GM12878 (cell line): ENCODE data around the gene PHC2. TPM values are rescaled to one million over a fixed set of nuclear protein-coding genes. Genes with fewer than 3 reads are reported as not detected.

Source experiments
- ATAC-seq: fragments of 200-7000 bp; cut with Tn5 transposase; 3 replicates; pipeline ENCODE4 v1.9.1; 2020; ENCODE audit warnings: mild to moderate bottlenecking, moderate library complexity
- BruUV-seq: library from RNA; stranded (reverse); fragments of 400-500 nt; replicated peaks from 2 replicates; lab custom pipeline; 2021; lab: Mats Ljungman, UMichigan
- CTCF ChIA-PET: fragments of 300-600 bp; sonication (Branson Sonifier 250); formaldehyde crosslinking; extraction: SDS; loops from one replicate; lab custom pipeline; 2021; ENCODE audit warnings: inconsistent platforms; lab: Yijun Ruan, JAX
- POLR2A ChIA-PET: fragments of 350-600 bp; formaldehyde crosslinking; extraction: SDS; loops from one replicate; lab custom pipeline; 2021; ENCODE audit warnings: inconsistent platforms; lab: Charles Lee
- RAD21 ChIA-PET: fragments of 300-600 bp; sonication (Branson Sonifier 250); formaldehyde crosslinking; loops from one replicate; lab custom pipeline; 2023; ENCODE audit warnings: antibody characterized with exemption; ENCODE audit not compliant: unreplicated experiment; lab: Charles Lee
- SMC1A ChIA-PET: fragments of 300-600 bp; sonication (Branson Sonifier 250); formaldehyde crosslinking; loops from one replicate; lab custom pipeline; 2023; ENCODE audit not compliant: unreplicated experiment, uncharacterized antibody; lab: Charles Lee
- DNase-seq: peaks from one replicate; pipeline ENCODE4 v3.0.0-alpha.2; 2011; ENCODE audit warnings: low read depth, low spot score
- FAIRE-seq: peaks from 3 replicates; lab custom pipeline; 2011; peaks lifted over from hg19 to GRCh38; lab: Jason Lieb, UNC
- H2AFZ ChIP-seq: 2 replicates; pipeline ENCODE4 v1.6.0; 2011; ENCODE audit warnings: low read depth, low read length, control low read depth; ENCODE audit not compliant: control insufficient read depth
- H3K27ac ChIP-seq: 2 replicates; pipeline ENCODE4 v1.5.1; 2011; ENCODE audit warnings: control low read depth; ENCODE audit not compliant: control insufficient read depth, insufficient read depth
- H3K27me3 ChIP-seq, 2 experiments: replicated peaks in 1 of 2; 2 replicates each; pipeline versions ENCODE4 v1.6.0 to v1.6.1; 2011; ENCODE audit warnings: low read length in 1 of 2; ENCODE audit not compliant: control insufficient read depth in 2 of 2, insufficient read depth in 2 of 2
- H3K36me3 ChIP-seq, 2 experiments: 2 replicates each; pipeline ENCODE4 v1.5.1; 2011; ENCODE audit warnings: low read length in 1 of 2; ENCODE audit not compliant: control insufficient read depth in 2 of 2, insufficient read depth in 2 of 2
- H3K4me1 ChIP-seq: 2 replicates; pipeline ENCODE4 v1.6.1; 2011; ENCODE audit warnings: mild to moderate bottlenecking, low read length, moderate library complexity, mixed read lengths; ENCODE audit not compliant: control insufficient read depth, insufficient read depth
- H3K4me2 ChIP-seq: 2 replicates; pipeline ENCODE4 v1.6.0; 2011; ENCODE audit warnings: control low read depth; ENCODE audit not compliant: control insufficient read depth, insufficient read depth
- H3K4me3 ChIP-seq: fragments of 200-600 bp; sonication (generic); 2 replicates; pipeline ENCODE4 v1.5.1; 2016
- H3K79me2 ChIP-seq: 2 replicates; pipeline ENCODE4 v1.6.0; 2011; ENCODE audit warnings: low read length; ENCODE audit not compliant: control insufficient read depth, insufficient read depth
- H3K9ac ChIP-seq: 2 replicates; pipeline ENCODE4 v1.8.0; 2011; ENCODE audit warnings: low read length, control low read depth, mixed read lengths; ENCODE audit not compliant: control insufficient read depth, insufficient read depth
- H3K9me3 ChIP-seq: replicated peaks from 3 replicates; pipeline ENCODE4 v1.5.1; 2011; ENCODE audit warnings: mild to moderate bottlenecking, low read length; ENCODE audit not compliant: control insufficient read depth, insufficient read depth
- H4K20me1 ChIP-seq: 2 replicates; pipeline ENCODE4 v1.6.0; 2011; ENCODE audit not compliant: control insufficient read depth, insufficient read depth
- ATF7 ChIP-seq: fragments of 450-650 bp; IDR thresholded peaks from 2 replicates; pipeline ENCODE4 v1.6.1; 2016; ENCODE audit warnings: low read depth, mild to moderate bottlenecking
- CBX5 ChIP-seq: sonication (generic); IDR thresholded peaks from 2 replicates; pipeline ENCODE4 v1.6.1; 2016; ENCODE audit warnings: low read depth, moderate library complexity, mild to moderate bottlenecking, inconsistent platforms
- EGR1 ChIP-seq, 2 experiments: IDR thresholded peaks; 1 replicate in 1 of 2; 2 replicates in 1 of 2; pipeline ENCODE4 v1.6.1; 2011 to 2012; ENCODE audit warnings: low read depth in 2 of 2, low read length in 2 of 2, borderline replicate concordance in 1 of 2, mild to moderate bottlenecking in 1 of 2, moderate library complexity in 1 of 2
- MTA3 ChIP-seq: IDR thresholded peaks from 2 replicates; pipeline ENCODE4 v1.6.1; 2012; ENCODE audit warnings: low read length, inconsistent platforms, borderline replicate concordance
- NBN ChIP-seq: fragments of 450-650 bp; IDR thresholded peaks from 2 replicates; pipeline ENCODE4 v1.6.1; 2016
- NFXL1 ChIP-seq: fragments of 450-650 bp; IDR thresholded peaks from 2 replicates; pipeline ENCODE4 v1.6.1; 2017; ENCODE audit warnings: antibody characterized with exemption, mild to moderate bottlenecking, borderline replicate concordance
- NR2C2 ChIP-seq: IDR thresholded peaks from 2 replicates; pipeline ENCODE4 v1.6.1; 2011; ENCODE audit warnings: borderline replicate concordance, low read depth; ENCODE audit not compliant: control insufficient read depth, insufficient read length
- YBX1 ChIP-seq: fragments of 450-650 bp; IDR thresholded peaks from 2 replicates; pipeline ENCODE4 v1.6.1; 2016; ENCODE audit warnings: antibody characterized with exemption
- YY1 ChIP-seq: IDR thresholded peaks from 2 replicates; pipeline ENCODE4 v1.6.1; 2011; ENCODE audit warnings: low read depth, mild to moderate bottlenecking, low read length
- ZBTB33 ChIP-seq: fragments of 450-650 bp; IDR thresholded peaks from 2 replicates; pipeline ENCODE4 v1.6.1; 2017; ENCODE audit warnings: mild to moderate bottlenecking
- ZBTB4 ChIP-seq: fragments of 450-650 bp; formaldehyde crosslinking; IDR thresholded peaks from 2 replicates; pipeline ENCODE4 v1.4.0; 2022; ENCODE audit warnings: mild to moderate bottlenecking, moderate library complexity
- ZBTB40 ChIP-seq: fragments of 450-650 bp; IDR thresholded peaks from 2 replicates; pipeline ENCODE4 v1.6.1; 2016; ENCODE audit warnings: mild to moderate bottlenecking, moderate library complexity, borderline replicate concordance
- ZNF384 ChIP-seq: IDR thresholded peaks from 2 replicates; pipeline ENCODE4 v1.6.1; 2012; ENCODE audit warnings: low read depth, mild to moderate bottlenecking, low read length, improper control_type of control experiment, borderline replicate concordance
- WGBS: methylation state at CpG from one replicate; pipeline ENCODE4 v1.1.6; 2016; ENCODE audit warnings: low lambda C conversion rate; ENCODE audit not compliant: insufficient replicate concordance, insufficient coverage; ENCODE audit errors: missing lambda C conversion rate; 5-methylcytosine and 5-hydroxymethylcytosine counted together
- in situ Hi-C: fragments of 300-500 bp; cut with MboI; formaldehyde crosslinking; loops from 9 replicates; pipeline ENCODE4 v1.14.3; 2018; ENCODE audit warnings: mixed read lengths
- intact Hi-C: fragments of 100-400 bp; cut with micrococcal nuclease; formaldehyde crosslinking; loops from one replicate; pipeline ENCODE4 v1.14.2; 2022; ENCODE audit not compliant: unreplicated experiment
- polyA plus RNA-seq, 11 experiments: library from polyadenylated mRNA; depleted of rRNA in 4 of 11; unstranded in 6 of 11; stranded (reverse) in 5 of 11; fragments of >200 nt; fragmentation: Nextera tagmentation in 4 of 11; fragmentation: Illumina TruSeq in 1 of 11; extraction: Ambion mirVana in 4 of 11; extraction: Trizol in 1 of 11; gene quantifications; 1 replicate in 1 of 11; 2 replicates in 10 of 11; pipeline versions ENCODE4 v1.2.1 to v1.2.3, GENCODE V29; 2011 to 2016; ENCODE audit warnings: inconsistent platforms in 2 of 11, missing spikeins in 2 of 11, low read depth in 1 of 11
- total RNA-seq, 4 experiments: library from RNA; depleted of rRNA in 3 of 4; stranded (reverse); fragments of >200 nt in 3 of 4; fragmentation: Illumina TruSeq in 1 of 4; extraction: Trizol in 1 of 4; gene quantifications; 2 replicates each; pipeline versions ENCODE4 v1.2.1 to v1.2.3, GENCODE V29; 2013 to 2021

Gene PHC2
- total and polyA plus RNA-seq, 10 of the 15 experiments (the other 5 are each of a cell fraction or from before 2014, with no cell fraction given), result 2.0 to 35.9 (median 16.4) TPM

- peaks cover 4 to 6% of the 10 kb centered on the region in 2 experiments for H3K27me3 ChIP-seq
- no peak overlapping the region for H3K4me3 ChIP-seq
- RAD21 ChIA-PET, result no interaction called here
- H3K27ac ChIP-seq, result no peak overlapping the region
- intact Hi-C loops, result no loop called here
- H3K9me3 ChIP-seq, result no peaks in the 10 kb centered on the region
- DNase-seq (no peak), FAIRE-seq (no peak), ATAC-seq (no peak)
- no peak overlapping the region for H3K4me2 ChIP-seq
- no peaks in the 10 kb centered on the region for H3K4me1 ChIP-seq
- SMC1A ChIA-PET, result no interaction called here
- in situ Hi-C loops, result no loop called here
- H3K79me2 ChIP-seq, result no peaks in the 10 kb centered on the region
- POLR2A ChIA-PET, result no interaction called here
- CTCF ChIA-PET, result no interaction called here
- no peak overlapping the region for H2AFZ ChIP-seq
- H3K9ac ChIP-seq, result no peak overlapping the region
- 0% methylated on average over 1 of the region's 1 CpG for WGBS
- H3K36me3 ChIP-seq, result no peaks in the 10 kb centered on the region
- H4K20me1 ChIP-seq, result no peaks in the 10 kb centered on the region; the same call in 1 of the 2 replicates
- BruUV-seq, result no TSS peak
- TF ChIP-seq ZNF384 (no peak), NR2C2 (no peak), CBX5 (no peak), NBN (no peak), YBX1 (no peak), EGR1 (IDR thresholded peaks at IDR 0.05; ENCODE audit: borderline replicate concordance in 1 of 2, low read depth in 2 of 2, low read length in 2 of 2) (no peak), ZBTB33 (no peak), ATF7 (no peak), YY1 (no peak), NFXL1 (no peak), ZBTB40 (no peak), ZBTB4 (CRISPR knock-in tag) (no peak), MTA3 (no peak)
Measured at GRCh38 chr1:33434363-33434750, 3.5 kb upstream of the PHC2 start.
